Fibroblast of pulmonary artery (primary cell): ENCODE results near the gene TFR2.

ENCODE experiments used
- DNase-seq: peaks from one replicate; pipeline ENCODE4 v3.0.0-alpha.2; 2010; ENCODE audit warnings: low read depth
- H3K4me3 ChIP-seq: replicated peaks from 2 replicates; pipeline ENCODE4 v1.5.1; 2011; ENCODE audit warnings: low read depth, mild to moderate bottlenecking, control low read depth, low read length, moderate library complexity
- TF ChIP-seq, protein P1 (sequence below): IDR thresholded peaks from 2 replicates; pipeline ENCODE4 v1.5.1; 2011; ENCODE audit warnings: mild to moderate bottlenecking, control low read depth, low read length, inconsistent platforms; ENCODE audit errors: missing control alignments

Gene TFR2

DNA sequence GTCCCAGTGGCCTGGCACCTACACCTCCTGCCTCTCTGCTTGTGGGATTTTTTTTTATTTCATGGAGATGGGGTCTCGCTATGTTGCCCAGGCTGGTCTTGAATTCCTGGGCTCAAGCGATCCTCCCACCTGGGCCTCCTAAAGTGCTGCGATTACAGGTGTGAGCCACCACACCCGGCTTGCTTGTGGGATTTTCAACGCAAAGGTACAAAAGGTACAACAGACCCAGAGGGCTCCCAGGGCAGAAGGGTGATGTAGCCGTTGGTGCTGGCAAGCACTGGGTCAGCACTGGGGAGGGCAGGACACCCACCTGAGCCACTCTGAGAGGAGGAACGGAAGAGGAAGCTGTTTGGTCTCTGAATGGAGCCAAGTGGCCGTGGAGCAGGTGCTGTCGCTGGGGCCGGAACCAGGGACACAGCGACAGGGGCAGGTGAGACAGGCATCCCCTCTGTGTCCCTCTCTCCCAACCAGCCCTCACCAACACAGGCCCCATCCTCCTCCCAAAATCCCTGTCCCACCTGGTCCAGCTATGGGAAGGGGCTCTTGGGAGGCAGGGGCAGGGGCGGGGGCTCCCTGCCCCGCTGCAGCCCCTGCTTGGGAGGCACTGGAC lies 64.9 kb downstream of the TFR2 start:
- H3K4me3 ChIP-seq = no peak overlapping the region
- TF ChIP-seq, protein P1, sequence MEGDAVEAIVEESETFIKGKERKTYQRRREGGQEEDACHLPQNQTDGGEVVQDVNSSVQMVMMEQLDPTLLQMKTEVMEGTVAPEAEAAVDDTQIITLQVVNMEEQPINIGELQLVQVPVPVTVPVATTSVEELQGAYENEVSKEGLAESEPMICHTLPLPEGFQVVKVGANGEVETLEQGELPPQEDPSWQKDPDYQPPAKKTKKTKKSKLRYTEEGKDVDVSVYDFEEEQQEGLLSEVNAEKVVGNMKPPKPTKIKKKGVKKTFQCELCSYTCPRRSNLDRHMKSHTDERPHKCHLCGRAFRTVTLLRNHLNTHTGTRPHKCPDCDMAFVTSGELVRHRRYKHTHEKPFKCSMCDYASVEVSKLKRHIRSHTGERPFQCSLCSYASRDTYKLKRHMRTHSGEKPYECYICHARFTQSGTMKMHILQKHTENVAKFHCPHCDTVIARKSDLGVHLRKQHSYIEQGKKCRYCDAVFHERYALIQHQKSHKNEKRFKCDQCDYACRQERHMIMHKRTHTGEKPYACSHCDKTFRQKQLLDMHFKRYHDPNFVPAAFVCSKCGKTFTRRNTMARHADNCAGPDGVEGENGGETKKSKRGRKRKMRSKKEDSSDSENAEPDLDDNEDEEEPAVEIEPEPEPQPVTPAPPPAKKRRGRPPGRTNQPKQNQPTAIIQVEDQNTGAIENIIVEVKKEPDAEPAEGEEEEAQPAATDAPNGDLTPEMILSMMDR = no peak
- no peak for DNase-seq

DNA sequence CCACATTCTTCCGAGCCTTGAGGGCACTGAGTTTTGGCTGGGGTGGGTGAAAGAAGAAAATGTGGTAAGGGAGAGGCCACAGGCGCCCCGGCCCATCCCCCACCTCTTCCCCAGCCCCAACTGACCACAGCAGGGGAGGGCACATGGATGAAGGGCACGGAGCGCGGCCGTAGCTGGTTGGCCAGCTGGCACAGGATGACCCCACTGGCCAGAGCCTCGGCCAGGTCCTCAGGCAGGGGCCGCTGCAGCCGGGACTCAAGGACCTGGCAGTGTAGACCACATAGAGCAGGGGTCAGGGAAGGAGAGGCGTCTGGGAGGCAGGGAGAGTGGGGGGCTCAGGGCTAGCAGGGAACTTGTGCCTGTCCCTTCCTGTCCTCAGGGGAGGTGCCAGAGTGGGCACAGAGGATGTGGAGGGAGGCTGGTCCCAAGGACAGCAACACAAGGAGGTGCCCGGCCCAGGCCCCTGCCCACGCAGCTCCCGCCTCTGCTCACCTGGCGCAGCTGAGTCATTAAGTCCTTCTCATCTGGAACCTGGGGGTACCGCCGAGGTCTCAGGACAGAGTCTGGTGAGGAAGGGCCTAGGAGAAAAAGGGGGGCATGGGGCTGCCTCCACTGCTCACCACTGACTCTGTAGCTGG lies 65.5 kb downstream of the TFR2 start:
- H3K4me3 ChIP-seq = no peak overlapping the region
- DNase-seq = no peak
- TF ChIP-seq, protein P1 = no peak

DNA sequence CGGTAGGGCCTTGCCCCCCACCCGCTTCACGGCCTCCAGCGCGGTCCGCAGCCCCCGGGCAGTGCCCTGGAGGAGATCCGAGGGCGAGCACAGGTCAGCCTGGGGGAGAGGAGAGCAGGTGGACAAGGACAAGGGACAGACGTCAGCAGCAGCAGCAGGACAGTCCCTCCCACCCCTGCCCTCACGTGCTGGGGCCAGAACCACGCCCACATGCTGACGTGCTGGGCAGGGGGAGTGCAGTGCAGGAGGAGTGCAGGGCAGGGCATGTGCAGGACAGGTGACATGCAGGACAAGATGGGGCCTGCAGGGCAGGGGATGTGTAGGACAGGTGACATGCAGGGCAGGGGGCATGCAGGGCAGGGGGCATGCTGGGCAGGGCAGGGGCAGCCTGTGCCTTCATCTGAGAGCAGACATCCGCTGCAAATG lies 66.1 kb downstream of the TFR2 start:
- no peak for DNase-seq
- TF ChIP-seq, protein P1 = no peak
- no peak overlapping the region for H3K4me3 ChIP-seq

DNA sequence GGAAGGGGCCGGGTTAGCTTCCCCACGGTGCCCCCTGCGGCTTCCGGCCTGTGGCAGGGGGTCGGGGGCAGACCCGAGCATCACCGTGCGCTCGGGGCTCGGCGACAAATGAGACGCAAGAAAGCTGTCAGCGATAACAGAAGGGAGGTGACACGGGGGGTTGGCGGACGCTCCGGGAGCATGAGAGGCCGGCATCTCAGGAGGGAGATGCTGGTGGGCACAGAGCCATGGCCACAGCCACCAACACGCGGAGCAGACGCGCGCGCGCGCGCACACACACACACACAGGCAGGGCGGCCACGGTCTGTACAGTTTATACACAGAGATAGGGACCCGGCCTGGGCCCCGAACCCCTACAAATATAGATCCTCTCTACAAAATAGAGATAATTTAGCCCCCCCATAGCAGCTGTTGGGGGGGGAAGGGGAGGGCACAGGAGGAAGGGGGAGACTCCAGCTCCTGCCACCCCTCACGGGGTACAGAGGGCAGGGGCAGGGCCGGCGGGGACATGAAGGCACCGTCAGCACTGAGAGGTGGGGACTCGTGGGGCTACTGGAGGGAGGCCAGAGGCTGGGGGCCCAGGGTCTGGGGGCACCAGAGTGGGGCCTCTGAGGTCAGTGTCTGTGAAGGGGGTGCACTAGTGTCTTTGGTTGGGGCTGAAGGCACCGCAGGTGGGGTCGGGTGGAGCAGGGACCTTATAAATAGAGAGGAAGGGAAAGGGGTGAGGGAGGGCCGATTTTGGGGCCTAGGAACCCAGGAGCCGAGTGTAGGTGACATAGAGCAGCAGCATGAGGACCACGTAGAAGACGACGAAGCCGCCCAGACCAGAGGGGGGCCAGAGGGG lies 66.8 kb downstream of the TFR2 start:
- DNase-seq = no peak
- no peak overlapping the region for H3K4me3 ChIP-seq
- TF ChIP-seq, protein P1 = no peak

DNA sequence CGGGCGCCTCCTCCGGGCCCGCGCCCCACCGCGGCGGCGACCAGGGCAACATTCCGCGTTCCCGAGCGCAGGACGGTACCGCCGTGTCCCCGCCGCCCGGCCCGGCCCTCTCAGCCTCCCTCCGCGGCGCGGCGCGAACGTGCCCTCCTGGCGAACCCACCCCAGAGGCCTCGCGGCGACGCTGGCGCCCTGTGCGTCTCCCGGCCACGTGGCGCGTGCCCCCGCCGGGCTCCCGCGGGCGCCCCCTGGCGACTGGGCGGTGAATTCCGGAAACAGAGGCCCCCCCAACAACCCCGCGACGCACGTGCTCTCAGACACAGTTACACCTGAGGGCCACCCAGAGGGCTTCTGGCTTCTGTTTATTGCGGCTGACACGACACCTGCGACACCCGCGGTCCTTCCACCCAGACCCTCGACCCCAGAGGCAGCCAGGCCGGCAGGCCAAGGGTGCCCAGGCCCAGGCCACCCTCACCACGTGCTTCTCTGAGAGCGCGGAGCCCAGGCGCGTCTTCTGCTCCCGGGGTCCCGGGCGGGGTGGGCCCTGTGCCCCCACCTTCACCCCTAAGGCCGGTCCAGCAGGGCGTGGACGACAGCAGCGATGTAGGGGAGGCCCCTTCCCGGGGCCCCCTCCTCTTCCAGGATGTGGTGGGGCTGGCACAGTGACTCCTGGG lies 67.5 kb downstream of the TFR2 start, which contains the start of gene SAP25:
Gene SAP25 (minus strand): TSS at position 210 of the 671 bp plus-strand sequence. CDS start 158 bp downstream, at position 52.
- DNase-seq = no peak
- no peak within 1 kb of the TSS for H3K4me3 ChIP-seq
- TF ChIP-seq, protein P1 = no peak

DNA sequence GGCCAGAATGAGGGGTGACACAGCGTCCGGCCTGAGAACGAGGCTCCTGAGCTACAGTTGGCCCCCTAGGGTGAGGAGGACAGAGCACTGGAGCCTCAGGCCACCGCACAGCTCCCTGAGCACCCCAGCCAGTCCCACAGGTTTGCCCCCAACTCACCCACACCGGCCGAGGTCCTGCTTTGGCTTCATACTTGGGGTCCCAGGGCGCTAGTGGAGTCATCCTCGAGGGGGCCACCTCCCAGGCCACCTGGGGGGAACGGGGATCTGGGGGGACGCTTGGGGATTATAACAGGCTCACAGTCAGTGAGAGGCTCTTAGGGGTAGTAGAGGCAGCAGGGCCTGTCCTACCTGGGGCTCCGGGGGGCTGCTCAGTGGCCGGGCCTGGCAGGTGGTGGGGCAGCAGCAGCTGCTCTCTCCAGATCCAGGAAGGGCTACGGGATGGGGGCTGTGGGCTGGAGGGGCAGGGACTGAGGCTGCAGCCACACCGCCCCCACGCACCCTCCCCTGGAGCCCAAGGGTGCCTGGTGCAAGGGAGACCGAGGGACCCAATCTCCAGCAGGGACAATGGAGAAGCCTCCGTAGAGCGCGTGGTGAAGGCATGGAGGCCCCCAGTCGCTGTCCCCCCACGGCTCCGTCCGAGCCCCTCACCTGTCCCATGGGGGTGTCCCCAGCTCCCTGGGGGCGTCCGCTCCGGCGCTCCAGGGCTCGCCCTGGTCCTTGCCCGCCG lies 68.2 kb downstream of the TFR2 start:
- H3K4me3 ChIP-seq = no peak overlapping the region

More for the DNA sequence above, 68.2 kb downstream of the TFR2 start:
- DNase-seq = no peak
- TF ChIP-seq, protein P1 = no peak
